Prostate gland (tissue), 2 donors: ENCODE results near the gene CYP46A1. TPM values are rescaled to one million over a fixed set of nuclear protein-coding genes. Genes with fewer than 3 reads are reported as not detected.

ENCODE experiments used
- DNase-seq: peaks from one replicate; pipeline ENCODE4 v3.0.0-alpha.2; 2019; ENCODE audit warnings: low spot score
- H3K27ac ChIP-seq, 2 donors: fragments of 200-600 bp; sonication (generic); 2 replicates each; pipeline ENCODE4 v1.5.1; 2017 to 2019
- H3K27me3 ChIP-seq: fragments of 200-600 bp; sonication (generic); replicated peaks from 2 replicates; pipeline ENCODE4 v1.5.1; 2019; ENCODE audit not compliant: insufficient read depth
- H3K36me3 ChIP-seq, 2 donors: fragments of 200-600 bp; sonication (generic); 1 replicate in 1 of 2; 2 replicates in 1 of 2; pipeline versions ENCODE4 v1.5.1 to v1.8.1; 2017 to 2019
- H3K4me1 ChIP-seq: fragments of 200-600 bp; sonication (generic); replicated peaks from 2 replicates; pipeline ENCODE4 v1.5.1; 2019
- H3K4me3 ChIP-seq, 2 donors: fragments of 200-600 bp; sonication (generic); 2 replicates each; pipeline ENCODE4 v1.5.1; 2017 to 2019
- H3K9me3 ChIP-seq: fragments of 200-600 bp; sonication (generic); 2 replicates; pipeline ENCODE4 v1.5.1; 2017
- POLR2A ChIP-seq: fragments of 450-650 bp; IDR thresholded peaks from one replicate; pipeline ENCODE4 v1.6.1; 2016; ENCODE audit warnings: antibody characterized with exemption, mild to moderate bottlenecking
- POLR2AphosphoS5 ChIP-seq: sonication (generic); formaldehyde crosslinking; IDR thresholded peaks from one replicate; pipeline ENCODE4 v1.6.1; 2017; ENCODE audit warnings: antibody characterized with exemption
- WGBS: methylation state at CpG from one replicate; pipeline ENCODE4 v1.1.5; 2018; 5-methylcytosine and 5-hydroxymethylcytosine counted together
- intact Hi-C: fragments of 100-400 bp; cut with DNase I; formaldehyde crosslinking; loops from one replicate; pipeline ENCODE4 v1.14.2; 2022
- total RNA-seq, 2 donors: library from RNA; depleted of rRNA; stranded (reverse); fragments of >200 nt; gene quantifications; one replicate each; pipeline ENCODE4 v1.1.0, GENCODE V29; 2016
- TF ChIP-seq, protein P1 (sequence below), 4 experiments: fragments of 200-600 bp in 2 of 4; fragments of 450-650 bp in 2 of 4; sonication (generic) in 2 of 4; IDR thresholded peaks; 1 replicate in 3 of 4; 2 replicates in 1 of 4; pipeline ENCODE4 v1.5.1; 2016 to 2019; ENCODE audit warnings: antibody characterized with exemption in 4 of 4, mild to moderate bottlenecking in 2 of 4, moderate library complexity in 2 of 4

Gene CYP46A1
- total RNA-seq, 2 donors from 2014 or later, result 0.46 to 6.5 TPM

DNA sequence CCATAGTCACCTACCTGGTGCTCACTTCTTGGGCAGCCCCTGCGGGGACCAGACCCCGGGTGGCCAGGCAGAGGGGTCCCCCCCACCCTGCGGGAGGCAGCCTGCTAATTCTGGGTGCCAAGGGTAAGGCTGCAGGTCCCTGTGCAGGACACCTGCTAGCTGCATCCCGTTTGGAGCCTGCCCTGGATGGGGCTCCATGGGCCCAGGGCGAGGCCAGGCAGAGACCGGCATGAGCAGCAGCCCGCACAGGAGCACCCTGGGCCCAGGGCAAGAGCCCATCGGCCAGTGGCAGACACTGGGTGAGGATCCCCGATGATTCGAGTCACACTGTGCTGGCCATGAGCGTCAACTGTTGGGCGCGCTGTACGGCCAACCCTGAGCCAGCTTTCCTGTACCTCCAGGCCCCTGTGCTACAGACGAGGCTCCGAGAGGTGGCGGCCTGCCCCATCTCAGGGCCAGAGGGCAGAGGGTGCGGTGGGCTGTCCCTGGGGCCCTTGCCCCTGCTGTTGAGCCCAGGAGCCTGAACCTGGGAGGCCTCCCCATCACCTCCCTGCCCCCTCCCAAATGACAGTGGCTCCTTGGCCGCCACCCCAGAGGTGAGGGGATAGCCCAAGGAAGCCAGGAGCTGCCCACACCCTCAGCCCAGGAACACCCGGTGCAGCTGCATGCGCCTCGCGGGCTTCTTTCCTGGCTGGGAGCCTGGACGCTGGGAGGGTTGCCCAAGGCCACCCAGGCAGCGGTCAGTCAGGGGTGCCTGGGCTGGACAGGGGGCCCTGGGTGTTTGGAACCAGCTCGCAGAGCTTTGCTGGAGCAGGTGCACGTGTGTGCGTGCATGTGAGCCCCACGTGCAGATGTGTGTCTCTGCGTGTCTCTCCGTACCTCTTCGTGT is 47.7 kb downstream of the CYP46A1 start:
- intact Hi-C loops, result loop anchor here (5.0 kb wide), 1 partner anchor 61 kb away; the partner anchor contains the start of gene EML1
- Histone ChIP-seq H3K4me1 (no peaks in the 10 kb centered on the region), H3K4me3 (no peak overlapping the region), H3K9me3 (no peaks in the 10 kb centered on the region), H3K36me3 (no peaks in the 10 kb centered on the region), H3K27ac (no peak overlapping the region), H3K27me3 (no peaks in the 10 kb centered on the region)
- TF ChIP-seq POLR2A, result no peak
- TF ChIP-seq, protein P1, sequence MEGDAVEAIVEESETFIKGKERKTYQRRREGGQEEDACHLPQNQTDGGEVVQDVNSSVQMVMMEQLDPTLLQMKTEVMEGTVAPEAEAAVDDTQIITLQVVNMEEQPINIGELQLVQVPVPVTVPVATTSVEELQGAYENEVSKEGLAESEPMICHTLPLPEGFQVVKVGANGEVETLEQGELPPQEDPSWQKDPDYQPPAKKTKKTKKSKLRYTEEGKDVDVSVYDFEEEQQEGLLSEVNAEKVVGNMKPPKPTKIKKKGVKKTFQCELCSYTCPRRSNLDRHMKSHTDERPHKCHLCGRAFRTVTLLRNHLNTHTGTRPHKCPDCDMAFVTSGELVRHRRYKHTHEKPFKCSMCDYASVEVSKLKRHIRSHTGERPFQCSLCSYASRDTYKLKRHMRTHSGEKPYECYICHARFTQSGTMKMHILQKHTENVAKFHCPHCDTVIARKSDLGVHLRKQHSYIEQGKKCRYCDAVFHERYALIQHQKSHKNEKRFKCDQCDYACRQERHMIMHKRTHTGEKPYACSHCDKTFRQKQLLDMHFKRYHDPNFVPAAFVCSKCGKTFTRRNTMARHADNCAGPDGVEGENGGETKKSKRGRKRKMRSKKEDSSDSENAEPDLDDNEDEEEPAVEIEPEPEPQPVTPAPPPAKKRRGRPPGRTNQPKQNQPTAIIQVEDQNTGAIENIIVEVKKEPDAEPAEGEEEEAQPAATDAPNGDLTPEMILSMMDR (IDR thresholded peaks at IDR 0.05), result no peak
- no peak for TF ChIP-seq POLR2AphosphoS5
- 74% methylated on average over 30 of the region's 32 CpGs for WGBS
- no peak for DNase-seq

- H3K4me3 ChIP-seq, result no peak overlapping the region
- TF ChIP-seq, protein P1 (IDR thresholded peaks at IDR 0.05), result no peak
- TF ChIP-seq POLR2AphosphoS5, result no peak
- TF ChIP-seq POLR2A, result no peak
- WGBS, result 85% methylated on average over 22 of the region's 23 CpGs
- no peak for DNase-seq
- no peaks in the 10 kb centered on the region for H3K27me3 ChIP-seq
- H3K36me3 ChIP-seq, result no peaks in the 10 kb centered on the region
- intact Hi-C loops, result loop anchor here (5.0 kb wide), 1 partner anchor 60 kb away; the partner anchor contains the start of gene EML1
- H3K27ac ChIP-seq, result no peak overlapping the region
- H3K4me1 ChIP-seq, result no peaks in the 10 kb centered on the region
- H3K9me3 ChIP-seq, result no peaks in the 10 kb centered on the region
These were observed 48.5 kb downstream of the CYP46A1 start for GRCh38 chr14:99732436-99733210.

DNA sequence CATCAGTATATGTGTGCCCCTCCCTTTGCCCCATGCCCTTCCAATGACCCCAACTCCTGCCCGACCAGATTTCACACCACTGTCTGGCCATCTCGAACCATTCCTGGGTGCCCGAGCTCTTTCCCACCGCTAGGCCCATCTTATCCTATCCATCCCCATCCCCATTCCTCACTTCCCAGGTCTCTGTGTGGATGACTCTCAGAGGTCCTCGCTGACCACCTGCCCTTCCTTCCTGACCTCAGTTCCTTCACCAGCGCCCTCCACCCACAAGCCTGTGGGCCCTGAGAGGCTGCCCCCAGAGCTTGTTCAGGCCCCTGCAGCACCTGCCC is 49.1 kb downstream of the CYP46A1 start:
- Histone ChIP-seq H3K4me3 (no peak overlapping the region), H3K27me3 (no peaks in the 10 kb centered on the region), H3K27ac (no peak overlapping the region), H3K9me3 (no peaks in the 10 kb centered on the region), H3K36me3 (no peaks in the 10 kb centered on the region), H3K4me1 (no peaks in the 10 kb centered on the region)
- intact Hi-C loops, result loop anchor here (5.0 kb wide), 1 partner anchor 59 kb away; the partner anchor contains the start of gene EML1
- WGBS, result 80% methylated on average over 6 of the region's 6 CpGs
- TF ChIP-seq POLR2AphosphoS5 (no peak), POLR2A (no peak)
- TF ChIP-seq, protein P1 (IDR thresholded peaks at IDR 0.05), result no peak
- DNase-seq, result no peak

GRCh38 chr14:99733540-99734405 is 49.7 kb downstream of the CYP46A1 start:
- H3K27ac ChIP-seq, result no peak overlapping the region

More at GRCh38 chr14:99733540-99734405, 49.7 kb downstream of the CYP46A1 start:
- no peaks in the 10 kb centered on the region for H3K9me3 ChIP-seq
- intact Hi-C loops, result loop anchor here (5.0 kb wide), 1 partner anchor 59 kb away; the partner anchor contains the start of gene EML1
- 83% methylated on average over 26 of the region's 26 CpGs for WGBS
- H3K4me1 ChIP-seq, result no peaks in the 10 kb centered on the region
- no peaks in the 10 kb centered on the region for H3K27me3 ChIP-seq
- H3K4me3 ChIP-seq, result no peak overlapping the region
- H3K36me3 ChIP-seq, result no peaks in the 10 kb centered on the region
- TF ChIP-seq POLR2A (no peak), POLR2AphosphoS5 (no peak)
- TF ChIP-seq, protein P1 (IDR thresholded peaks at IDR 0.05), result no peak
- no peak for DNase-seq
